Activated naive CD4-positive, alpha-beta T cell treated with anti-CD3 and anti-CD28 coated beads, Interleukin-2, amount 50 U/mL, for 24 hours (primary cell): ENCODE measurements around the gene SHISA8.

Source experiments
- H3K27ac Mint-ChIP-seq: one replicate; pipeline ENCODE4 v1.8.0; 2021; ENCODE audit warnings: mild to moderate bottlenecking, mixed read lengths
- H3K27me3 Mint-ChIP-seq: one replicate; pipeline ENCODE4 v1.8.0; 2021; ENCODE audit warnings: mixed read lengths
- H3K36me3 Mint-ChIP-seq: one replicate; pipeline ENCODE4 v1.8.0; 2021; ENCODE audit warnings: mixed read lengths
- H3K4me1 Mint-ChIP-seq: one replicate; pipeline ENCODE4 v1.8.0; 2021; ENCODE audit warnings: mixed read lengths
- H3K4me3 Mint-ChIP-seq: one replicate; pipeline ENCODE4 v1.8.0; 2021; ENCODE audit warnings: mild to moderate bottlenecking, mixed read lengths
- H3K9me3 Mint-ChIP-seq: one replicate; pipeline ENCODE4 v1.8.0; 2021; ENCODE audit warnings: mixed read lengths

SHISA8 gene

DNA sequence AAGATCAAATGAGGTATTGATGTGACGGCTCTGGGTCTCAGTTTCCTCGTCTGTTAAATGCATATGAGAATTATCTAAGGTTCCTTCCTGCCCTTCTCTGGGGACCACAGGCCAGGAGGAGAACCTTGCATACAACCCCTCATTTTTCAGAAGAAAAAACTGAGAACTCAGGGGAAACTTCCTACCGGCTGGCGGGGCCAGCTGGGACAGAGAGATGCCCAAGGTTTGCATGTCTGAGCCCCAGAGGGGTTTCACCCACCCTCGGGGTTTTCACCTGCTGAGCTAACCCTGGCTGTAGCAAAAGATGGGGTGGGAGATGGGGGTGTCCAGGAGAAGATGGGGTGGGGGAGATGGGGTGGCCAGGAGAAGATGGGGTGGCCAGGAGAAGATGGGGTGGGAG lies 7.5 kb upstream of the SHISA8 start:
- no peaks in the 10 kb centered on the region for H3K36me3 Mint-ChIP-seq
- H3K9me3 Mint-ChIP-seq, result no peaks in the 10 kb centered on the region
- no peaks in the 10 kb centered on the region for H3K27me3 Mint-ChIP-seq
- H3K4me3 Mint-ChIP-seq, result no peak overlapping the region
- H3K4me1 Mint-ChIP-seq, result peaks cover 21% of the 10 kb centered on the region
- H3K27ac Mint-ChIP-seq, result no peak overlapping the region

DNA sequence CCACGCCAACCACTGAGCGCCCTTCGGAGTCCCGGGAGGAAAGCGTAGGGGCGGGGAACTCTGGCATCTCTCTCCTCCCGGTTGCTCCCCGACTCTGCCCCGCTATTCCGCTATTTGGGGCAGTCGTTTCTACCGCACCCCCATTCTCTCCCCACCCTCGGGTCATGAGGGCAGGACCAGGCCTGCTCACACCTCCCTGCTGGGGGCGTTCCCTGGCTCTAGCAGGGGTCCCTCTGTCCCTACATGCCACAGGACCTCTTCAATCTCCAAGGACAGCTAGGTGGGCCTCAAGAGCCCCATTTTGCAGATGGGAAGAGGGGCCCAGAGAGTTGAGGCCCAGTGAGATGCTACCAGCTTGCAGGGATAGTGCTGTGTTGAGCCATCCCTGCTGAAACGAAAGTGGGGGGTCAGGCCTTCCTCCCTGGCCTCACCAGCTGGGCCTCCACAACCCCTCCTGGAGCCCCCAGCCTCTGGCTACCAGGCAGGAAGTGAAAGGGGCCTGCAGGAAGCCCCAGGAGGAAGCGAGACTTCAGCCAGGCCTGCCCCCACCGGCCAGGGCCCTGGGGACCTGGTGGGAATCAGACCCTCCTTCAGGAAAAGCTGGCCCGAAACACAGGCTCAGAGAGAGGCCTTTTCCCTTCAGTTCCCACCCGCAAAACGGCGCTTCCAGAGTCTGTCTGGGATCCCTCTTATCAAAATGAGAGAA lies 5.5 kb upstream of the SHISA8 start:
- H3K4me1 Mint-ChIP-seq, result peaks cover 25% of the 10 kb centered on the region
- no peak overlapping the region for H3K27ac Mint-ChIP-seq
- H3K36me3 Mint-ChIP-seq, result no peaks in the 10 kb centered on the region
- H3K27me3 Mint-ChIP-seq, result peaks cover 8% of the 10 kb centered on the region
- H3K9me3 Mint-ChIP-seq, result no peaks in the 10 kb centered on the region
- H3K4me3 Mint-ChIP-seq, result peak overlapping the region; percentile 57

DNA sequence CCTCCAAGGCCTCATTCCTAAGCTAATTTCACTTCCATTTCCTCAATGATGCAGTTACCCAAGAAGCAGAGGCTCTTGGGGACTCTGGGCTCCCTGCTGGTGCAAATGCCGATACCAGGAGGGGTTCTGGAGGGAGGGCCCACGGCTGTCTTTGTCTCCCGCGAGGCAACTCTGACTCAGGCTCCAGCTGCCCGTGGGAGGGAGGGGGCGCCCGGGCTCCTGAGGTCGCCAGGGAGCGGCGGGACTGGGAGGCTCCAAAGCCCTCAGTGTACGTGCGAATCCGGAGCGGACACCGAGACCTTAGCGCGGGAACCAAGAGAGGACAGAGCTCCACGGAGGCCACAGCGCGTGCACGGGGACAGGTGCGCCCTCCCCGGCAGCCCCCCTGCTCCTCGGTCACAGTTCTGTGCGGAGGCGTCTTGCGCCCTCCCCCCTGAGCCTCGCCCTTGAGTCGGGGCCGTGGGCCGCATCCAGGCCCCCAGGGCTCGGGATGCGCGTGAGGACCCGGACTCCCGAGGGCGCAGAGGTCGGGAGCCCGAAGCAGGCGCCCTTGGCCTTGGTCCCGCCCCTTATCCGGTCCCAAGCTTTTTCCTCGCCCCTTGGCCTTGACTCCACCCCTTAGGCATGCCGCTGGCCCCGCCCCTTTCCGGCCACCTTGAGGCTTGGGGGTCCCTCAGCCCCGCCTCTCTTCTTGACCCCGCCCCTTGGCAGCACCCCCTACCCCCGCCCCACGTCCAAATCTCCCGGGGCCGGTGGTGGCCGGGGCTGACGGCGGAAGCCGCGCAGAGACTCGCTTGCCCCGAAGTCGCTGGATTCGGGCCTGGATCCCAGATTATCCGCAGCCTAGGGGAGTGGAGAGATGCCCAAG lies 4.7 kb upstream of the SHISA8 start:
- H3K9me3 Mint-ChIP-seq, result no peaks in the 10 kb centered on the region
- H3K36me3 Mint-ChIP-seq, result no peaks in the 10 kb centered on the region

DNA sequence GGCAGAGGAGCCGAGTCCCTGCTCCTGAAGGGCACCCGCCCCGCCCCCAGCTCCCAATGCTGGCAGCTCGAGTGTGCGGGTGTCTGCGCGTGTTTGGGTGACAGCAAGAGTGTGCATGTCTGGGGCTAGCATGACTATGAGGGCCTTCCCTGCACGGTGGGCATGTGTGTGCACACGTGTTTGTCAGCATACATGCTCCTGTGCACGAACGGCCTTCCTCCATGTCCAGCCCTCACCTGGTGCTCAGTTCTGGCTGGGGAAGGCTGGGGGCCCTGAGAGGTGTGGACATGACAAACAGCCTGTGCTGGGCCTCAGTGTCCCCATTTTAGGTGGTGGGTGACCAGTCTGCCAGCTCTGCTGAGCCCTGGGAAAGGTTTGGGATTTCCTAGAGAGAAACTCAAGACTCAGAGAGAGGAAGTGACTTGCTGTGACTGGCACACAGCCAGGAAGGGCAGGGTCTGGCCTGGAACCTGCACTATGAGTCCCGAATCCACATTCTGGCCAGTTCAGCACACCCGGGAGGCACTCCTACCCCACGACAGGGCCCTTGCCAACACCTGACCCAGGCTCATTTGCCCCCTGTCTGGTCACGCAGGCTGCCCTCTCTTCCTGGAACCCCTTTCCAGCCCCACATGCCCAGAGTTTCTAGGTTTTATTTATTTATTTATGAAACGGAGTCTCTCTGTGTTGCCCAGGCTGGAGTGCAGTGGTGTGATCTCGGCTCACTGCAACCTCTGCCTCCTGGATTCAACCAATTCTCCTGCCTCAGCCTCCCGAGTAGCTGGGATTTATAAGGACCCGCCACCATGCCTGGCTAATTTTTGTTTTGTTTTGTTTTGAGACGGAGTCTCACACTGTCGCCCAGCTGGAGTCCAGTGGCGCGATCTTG lies 3.3 kb upstream of the SHISA8 start:
- no peak overlapping the region for H3K27ac Mint-ChIP-seq
- H3K27me3 Mint-ChIP-seq, result peaks cover 11% of the 10 kb centered on the region
- H3K36me3 Mint-ChIP-seq, result no peaks in the 10 kb centered on the region
- peak overlapping the region; percentile 43 for H3K4me3 Mint-ChIP-seq
- no peaks in the 10 kb centered on the region for H3K9me3 Mint-ChIP-seq
- peaks cover 21% of the 10 kb centered on the region for H3K4me1 Mint-ChIP-seq

More for the DNA sequence above, 4.7 kb upstream of the SHISA8 start:
- H3K4me1 Mint-ChIP-seq, result peaks cover 21% of the 10 kb centered on the region
- peaks cover 8% of the 10 kb centered on the region for H3K27me3 Mint-ChIP-seq
- H3K27ac Mint-ChIP-seq, result no peak overlapping the region
- H3K4me3 Mint-ChIP-seq, result peak overlapping the region; percentile 59

DNA sequence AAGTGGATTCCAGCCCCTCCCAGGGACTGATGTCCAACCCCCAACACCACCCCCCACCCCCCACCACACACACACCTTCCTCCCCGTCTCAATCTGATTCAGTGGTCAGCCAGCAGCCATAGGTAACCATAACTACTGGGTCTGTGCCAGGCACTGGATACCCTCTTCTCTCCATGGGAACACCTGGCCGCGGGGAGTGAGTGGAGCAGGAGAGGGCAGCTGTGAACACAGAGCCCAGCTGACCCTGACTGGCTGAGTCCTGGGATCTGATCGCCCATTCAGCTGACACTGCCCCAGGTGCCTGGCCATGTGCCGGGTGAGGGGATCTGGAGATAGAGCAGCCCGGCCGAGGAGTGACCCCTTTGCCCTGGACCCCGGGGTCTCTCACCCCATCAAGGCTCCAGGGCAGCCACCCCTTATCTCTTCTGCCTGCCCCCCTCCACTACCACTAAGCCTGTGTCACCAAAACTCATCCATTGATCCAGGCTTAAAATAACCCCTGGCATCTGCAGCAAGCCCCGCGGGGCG lies 2.6 kb upstream of the SHISA8 start:
- Mint-ChIP-seq H3K36me3 (no peaks in the 10 kb centered on the region), H3K27ac (no peak overlapping the region), H3K9me3 (no peaks in the 10 kb centered on the region), H3K4me1 (peaks cover 21% of the 10 kb centered on the region), H3K27me3 (peaks cover 18% of the 10 kb centered on the region), H3K4me3 (no peak overlapping the region)

DNA sequence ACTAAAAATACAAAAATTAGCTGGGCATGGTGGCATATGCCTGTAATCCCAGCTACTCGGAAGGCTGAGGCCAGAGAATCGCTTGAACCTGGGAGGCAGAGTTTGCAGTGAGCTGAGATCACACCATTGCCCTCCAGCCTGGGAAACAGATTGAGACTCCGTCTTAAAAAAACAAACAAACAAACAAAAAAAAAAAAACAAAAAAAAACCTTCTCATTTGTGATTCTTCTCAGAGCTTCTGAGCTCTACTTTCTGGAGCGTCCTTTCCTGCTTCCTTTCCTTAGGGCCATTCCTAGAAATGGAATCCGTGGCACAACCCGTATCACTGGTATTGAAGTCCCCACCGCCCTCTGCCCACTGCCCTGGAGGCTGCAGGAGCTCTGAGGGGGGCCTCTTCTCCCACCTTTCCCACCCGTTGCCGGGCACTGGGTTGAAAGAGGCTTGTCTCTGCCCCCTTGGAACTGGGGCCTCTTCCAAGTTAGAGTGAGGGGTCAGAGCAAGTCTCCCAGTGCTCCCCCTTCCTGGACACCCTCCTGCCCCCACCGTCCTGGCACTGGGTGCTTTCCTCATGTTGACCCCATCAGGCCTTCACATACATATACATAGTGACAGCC lies 2.0 kb upstream of the SHISA8 start:
- Mint-ChIP-seq H3K4me1 (peaks cover 21% of the 10 kb centered on the region), H3K9me3 (no peaks in the 10 kb centered on the region), H3K36me3 (no peaks in the 10 kb centered on the region), H3K27me3 (peaks cover 20% of the 10 kb centered on the region), H3K27ac (peak overlapping the region; percentile 24), H3K4me3 (no peak overlapping the region)

DNA sequence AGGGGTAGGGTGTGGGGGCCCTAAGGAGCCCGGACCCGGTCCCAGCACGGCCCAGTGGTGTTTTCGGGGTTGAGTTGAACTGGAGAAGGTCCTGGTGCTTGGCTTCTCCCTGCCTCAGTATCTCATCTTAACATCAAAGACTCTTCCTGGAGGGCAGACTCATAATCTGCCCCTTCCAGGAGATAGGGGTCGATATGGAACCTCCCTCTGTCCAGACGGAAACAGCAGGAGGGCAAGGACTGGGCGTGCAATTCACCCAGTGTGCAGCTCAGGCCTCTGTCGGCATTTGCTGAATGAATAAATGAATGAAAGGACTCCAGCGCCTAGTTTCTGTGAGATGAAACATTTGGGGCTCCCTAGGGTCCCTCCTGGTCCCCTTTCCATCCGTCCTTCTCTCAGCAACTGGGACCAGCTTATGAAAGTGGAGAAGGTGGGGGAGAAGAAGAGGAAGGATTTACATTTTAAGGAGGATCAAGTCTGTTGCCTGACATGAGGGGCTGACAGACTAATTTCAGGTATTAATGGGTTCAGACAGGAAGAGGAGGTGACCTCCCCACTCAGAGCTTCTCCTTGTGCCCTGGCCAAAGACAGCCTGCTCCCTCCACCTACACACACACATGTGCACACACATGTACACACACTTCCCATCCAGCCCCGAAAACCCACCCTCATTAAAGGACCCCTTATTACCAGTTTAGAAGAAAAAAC lies 1.1 kb upstream of the SHISA8 start:
- peaks cover 24% of the 10 kb centered on the region for H3K27me3 Mint-ChIP-seq

DNA sequence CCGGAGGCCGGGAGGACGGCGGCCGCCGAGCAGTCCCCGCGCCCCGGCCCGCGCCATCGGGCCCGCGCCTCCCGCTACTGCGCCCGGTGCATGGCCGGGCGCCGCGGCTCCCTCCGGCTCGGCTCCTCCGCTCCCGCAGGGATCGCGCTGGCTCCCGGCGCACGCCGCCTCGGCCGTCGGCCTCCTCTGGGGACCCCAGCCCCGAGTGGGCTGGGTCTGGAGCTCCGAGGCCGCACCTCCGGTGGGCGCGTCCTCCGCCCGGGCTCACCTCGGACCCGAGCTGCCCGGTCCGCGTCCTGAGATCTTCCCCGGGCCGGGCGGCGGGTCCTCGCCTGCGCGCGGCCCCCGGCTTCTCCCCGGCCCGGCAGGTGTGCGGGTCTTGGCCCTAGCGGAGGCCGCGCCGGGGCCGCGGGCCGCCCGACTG lies 251 bp downstream of the SHISA8 start:
- Mint-ChIP-seq H3K27me3 (peaks cover 24% of the 10 kb centered on the region), H3K4me3 (no peak overlapping the region), H3K27ac (no peak overlapping the region), H3K36me3 (no peaks in the 10 kb centered on the region), H3K9me3 (no peaks in the 10 kb centered on the region), H3K4me1 (peaks cover 27% of the 10 kb centered on the region)

More for the DNA sequence above, 1.1 kb upstream of the SHISA8 start:
- Mint-ChIP-seq H3K36me3 (no peaks in the 10 kb centered on the region), H3K4me3 (peak overlapping the region; percentile 39), H3K27ac (no peak overlapping the region), H3K4me1 (peaks cover 27% of the 10 kb centered on the region), H3K9me3 (no peaks in the 10 kb centered on the region)

DNA sequence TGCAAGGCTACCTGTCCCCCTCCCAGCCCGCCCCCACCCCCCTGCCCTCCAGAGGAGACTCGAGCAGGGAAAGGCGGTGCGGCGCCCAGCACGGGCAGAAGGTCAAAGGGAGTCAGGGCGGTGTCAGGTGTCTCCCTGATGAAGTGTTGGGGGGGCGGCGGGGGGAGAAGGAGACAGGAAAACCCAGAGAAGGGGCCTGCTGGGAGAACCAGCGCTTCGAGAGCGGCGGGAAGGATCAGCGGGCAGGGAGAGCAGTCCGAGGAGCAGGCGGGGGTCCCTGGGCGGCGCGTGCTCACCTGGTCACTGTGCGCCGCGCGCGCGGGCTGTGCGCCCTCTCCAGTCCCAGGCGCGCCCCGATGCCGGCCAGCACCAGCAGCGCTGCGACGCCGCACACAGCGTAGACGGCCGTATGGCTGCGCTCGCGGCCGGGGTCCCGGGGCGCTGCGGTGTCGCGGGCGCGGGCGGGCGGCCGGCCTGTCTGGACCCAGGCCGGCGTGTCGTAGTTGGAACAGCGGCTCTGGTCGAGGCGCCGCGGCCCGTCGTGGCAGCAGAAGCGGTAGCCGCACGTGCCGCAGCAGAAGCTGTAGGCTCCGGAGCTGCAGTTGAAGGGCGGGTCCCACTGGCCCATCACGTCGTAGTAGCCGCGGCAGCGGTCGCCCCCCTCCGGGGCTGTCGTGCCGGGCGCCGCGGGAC lies 886 bp downstream of the SHISA8 start:
- no peak overlapping the region for H3K27ac Mint-ChIP-seq
- H3K4me1 Mint-ChIP-seq, result peaks cover 27% of the 10 kb centered on the region

DNA sequence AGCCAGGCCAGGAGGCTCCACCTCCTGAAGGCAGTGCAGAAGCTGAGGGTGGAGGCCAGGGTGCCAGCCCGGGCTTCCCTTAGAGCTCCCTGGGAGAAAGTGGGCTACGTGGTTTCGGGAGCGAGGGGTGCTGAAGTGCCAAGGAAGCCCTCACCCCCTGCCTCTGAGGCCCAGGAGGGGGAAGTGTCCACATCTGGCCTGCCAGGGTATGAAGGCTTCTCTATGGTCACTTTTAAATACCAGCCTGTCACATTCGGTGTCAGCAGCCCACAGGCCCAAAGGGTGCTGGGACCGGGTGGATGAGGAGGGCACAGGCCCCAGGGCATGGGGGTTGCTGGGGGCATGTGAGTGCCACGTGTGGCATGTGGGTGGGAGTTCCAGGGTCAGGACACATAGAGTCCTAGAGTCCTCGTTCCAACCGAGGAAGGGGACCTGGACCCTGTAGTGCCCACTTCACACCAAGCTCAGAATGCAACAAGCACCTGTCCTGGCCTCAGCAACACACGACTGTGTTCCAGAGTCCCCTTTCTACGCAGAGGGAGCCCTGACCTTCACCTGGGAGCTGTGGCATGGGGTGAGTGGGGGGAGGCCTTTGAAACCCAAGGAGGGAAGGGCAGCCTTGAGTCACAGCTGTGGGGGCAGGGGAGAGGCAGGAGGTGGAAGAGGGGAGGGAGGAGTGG lies 1.7 kb downstream of the SHISA8 start:
- Mint-ChIP-seq H3K4me1 (peaks cover 30% of the 10 kb centered on the region), H3K27me3 (peaks cover 26% of the 10 kb centered on the region), H3K27ac (no peak overlapping the region), H3K4me3 (peak overlapping the region; percentile 49), H3K9me3 (no peaks in the 10 kb centered on the region), H3K36me3 (no peaks in the 10 kb centered on the region)

More for the DNA sequence above, 886 bp downstream of the SHISA8 start:
- Mint-ChIP-seq H3K9me3 (no peaks in the 10 kb centered on the region), H3K36me3 (no peaks in the 10 kb centered on the region), H3K4me3 (no peak overlapping the region), H3K27me3 (peaks cover 26% of the 10 kb centered on the region)

DNA sequence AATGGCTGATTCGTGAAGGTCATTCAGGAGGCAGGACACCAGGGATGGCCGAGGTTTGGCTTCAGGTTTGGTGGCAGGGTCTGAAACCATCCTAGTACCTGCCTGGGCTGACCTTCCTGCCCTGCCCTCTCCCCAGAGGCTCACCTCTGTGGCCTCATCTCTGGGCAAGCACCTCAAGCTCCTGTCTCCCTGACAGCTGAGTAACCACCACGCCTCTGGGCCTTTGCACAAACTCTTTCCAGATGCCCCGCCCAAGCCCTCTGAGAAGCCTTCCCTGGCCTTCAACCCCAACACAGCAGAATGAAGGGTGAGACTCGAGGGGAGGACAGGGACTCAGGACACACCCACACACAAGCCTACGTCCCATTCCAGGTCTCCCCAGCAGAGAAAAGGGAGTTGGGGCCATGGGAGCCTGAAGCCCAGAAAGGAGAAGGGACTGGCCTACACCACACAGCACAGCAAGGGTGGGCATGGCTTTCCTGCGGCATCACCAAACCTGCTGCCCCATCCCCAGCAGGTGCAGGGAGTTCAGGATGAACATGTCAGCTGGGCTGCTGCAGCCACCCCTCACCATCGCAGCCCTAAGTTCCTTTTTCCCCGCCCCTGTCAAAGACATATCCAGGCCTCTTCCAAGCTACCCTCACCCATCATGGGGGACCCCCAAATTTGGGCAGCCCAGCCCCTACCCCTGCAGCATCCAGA lies 2.4 kb downstream of the SHISA8 start:
- H3K4me1 Mint-ChIP-seq, result peaks cover 30% of the 10 kb centered on the region
- peak overlapping the region; percentile 49 for H3K4me3 Mint-ChIP-seq
- H3K27me3 Mint-ChIP-seq, result peaks cover 26% of the 10 kb centered on the region
- no peaks in the 10 kb centered on the region for H3K36me3 Mint-ChIP-seq
- H3K9me3 Mint-ChIP-seq, result no peaks in the 10 kb centered on the region
- H3K27ac Mint-ChIP-seq, result peak overlapping the region; percentile 41

DNA sequence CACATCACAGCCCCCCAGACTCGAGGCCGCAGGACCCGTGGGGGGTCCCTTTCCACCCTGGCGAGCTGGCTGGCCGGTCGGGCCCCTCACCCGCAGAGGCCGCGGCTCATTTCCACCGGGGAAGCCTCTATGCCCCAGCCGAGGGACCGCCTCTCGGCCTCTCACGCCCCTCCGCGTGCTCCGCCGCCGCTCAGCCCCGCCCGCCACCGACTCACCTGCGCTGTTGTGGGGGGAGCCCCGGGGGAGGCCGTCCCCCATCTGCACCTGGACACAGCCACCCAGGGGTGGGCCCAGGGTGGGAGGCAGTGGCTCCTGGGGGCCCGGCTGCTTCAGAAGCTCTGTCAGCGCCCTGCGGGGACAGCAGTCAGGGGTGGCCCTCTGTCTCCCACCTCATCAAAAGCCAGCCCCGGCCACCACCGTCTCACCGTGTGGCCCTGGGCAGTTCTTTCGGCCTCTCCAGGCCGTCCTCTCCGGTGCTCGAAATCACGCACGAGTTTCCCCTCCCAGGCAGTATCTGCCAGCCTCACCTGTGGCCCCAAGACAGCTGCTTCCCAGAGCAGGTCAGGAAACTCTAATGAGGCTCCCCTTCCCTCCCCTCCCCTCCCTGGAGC lies 3.8 kb downstream of the SHISA8 start:
- peaks cover 24% of the 10 kb centered on the region for H3K27me3 Mint-ChIP-seq
- peaks cover 27% of the 10 kb centered on the region for H3K4me1 Mint-ChIP-seq
- peak overlapping the region; percentile 70 for H3K4me3 Mint-ChIP-seq
- no peak overlapping the region for H3K27ac Mint-ChIP-seq
- no peaks in the 10 kb centered on the region for H3K9me3 Mint-ChIP-seq
- H3K36me3 Mint-ChIP-seq, result no peaks in the 10 kb centered on the region
